ENCODE data around the gene KIF12.
"Not testable (repeated sequence)": the region's sequence is repeated elsewhere in the genome, so short reads cannot be mapped to it uniquely, and the experiment has no call there.

KIF12 gene

GRCh38 chr9:114085387-114085789, 13.7 kb downstream of the KIF12 start:
- DNase-seq (ENCODE audit: low read depth, low spot score): no peak

- no peak for DNase-seq (ENCODE audit: low read depth, low spot score)
These were observed 14.6 kb downstream of the KIF12 start for GRCh38 chr9:114084282-114085073.

- no peak for DNase-seq (ENCODE audit: low read depth, low spot score)
These were observed 15.4 kb downstream of the KIF12 start for GRCh38 chr9:114083666-114084065.

- not testable (repeated sequence) for DNase-seq (ENCODE audit: low read depth, low spot score)
These were observed 16.2 kb downstream of the KIF12 start for GRCh38 chr9:114082763-114083412.

- peak; percentile 93 for DNase-seq (ENCODE audit: low read depth, low spot score)
These were observed 16.9 kb downstream of the KIF12 start for GRCh38 chr9:114082017-114082762.

GRCh38 chr9:114081441-114082016, 17.6 kb downstream of the KIF12 start:
- no peak for DNase-seq (ENCODE audit: low read depth, low spot score)

GRCh38 chr9:114080773-114081440, 18.2 kb downstream of the KIF12 start:
- no peak for DNase-seq (ENCODE audit: low read depth, low spot score)

GRCh38 chr9:114080195-114080772, 18.8 kb downstream of the KIF12 start:
- DNase-seq (ENCODE audit: low read depth, low spot score): no peak

GRCh38 chr9:114078781-114079156, 20.3 kb downstream of the KIF12 start:
- no peak for DNase-seq (ENCODE audit: low read depth, low spot score)

GRCh38 chr9:114078021-114078780, 20.9 kb downstream of the KIF12 start, which contains the start of gene AMBP:
AMBP (minus strand) TSS chr9:114078300; CDS start chr9:114078209, 91 bp downstream.
- DNase-seq (ENCODE audit: low read depth, low spot score): peak; percentile 28

- DNase-seq (ENCODE audit: low read depth, low spot score): no peak
These were observed 21.8 kb downstream of the KIF12 start for GRCh38 chr9:114077162-114077837.

- no peak for DNase-seq (ENCODE audit: low read depth, low spot score)
These were observed 22.6 kb downstream of the KIF12 start for GRCh38 chr9:114076237-114077161.

- no peak for DNase-seq (ENCODE audit: low read depth, low spot score)
These were observed 23.5 kb downstream of the KIF12 start for GRCh38 chr9:114075602-114076001.

GRCh38 chr9:114072184-114073140, 26.6 kb downstream of the KIF12 start:
- peak; percentile 52 for DNase-seq (ENCODE audit: low read depth, low spot score)

- no peak for DNase-seq (ENCODE audit: low read depth, low spot score)
These were observed 27.8 kb downstream of the KIF12 start for GRCh38 chr9:114071197-114071795.

GRCh38 chr9:114070188-114071103, 28.6 kb downstream of the KIF12 start:
- DNase-seq (ENCODE audit: low read depth, low spot score): no peak
